Mononuclear cell (primary cell): Measurements from ENCODE around the gene PRR36. TPM values are rescaled to one million over a fixed set of nuclear protein-coding genes. Genes with fewer than 3 reads are reported as not detected.
"Not testable (repeated sequence)": the region's sequence is repeated elsewhere in the genome, so short reads cannot be mapped to it uniquely, and the experiment has no call there.

Source experiments
- H3K27me3 ChIP-seq: 2 replicates; pipeline ENCODE4 v1.6.0; 2011; ENCODE audit warnings: low read length, control low read depth; ENCODE audit not compliant: insufficient read depth
- H3K4me1 ChIP-seq: 2 replicates; pipeline ENCODE4 v1.5.1; 2011; ENCODE audit warnings: mild to moderate bottlenecking, low read length, control low read depth; ENCODE audit not compliant: insufficient read depth
- H3K4me3 ChIP-seq: 2 replicates; pipeline ENCODE4 v1.5.1; 2011; ENCODE audit warnings: mild to moderate bottlenecking, low read length, moderate library complexity
- H3K9me3 ChIP-seq: 2 replicates; pipeline ENCODE4 v1.5.1; 2011; ENCODE audit warnings: low read depth, mild to moderate bottlenecking, control low read depth, low read length
- total RNA-seq: library from RNA; depleted of rRNA; stranded (reverse); fragments of >200 nt; gene quantifications from one replicate; pipeline ENCODE4 v1.2.3, GENCODE V29; 2012

The PRR36 gene
- total RNA-seq, 1 donor, result 0.10 TPM

DNA sequence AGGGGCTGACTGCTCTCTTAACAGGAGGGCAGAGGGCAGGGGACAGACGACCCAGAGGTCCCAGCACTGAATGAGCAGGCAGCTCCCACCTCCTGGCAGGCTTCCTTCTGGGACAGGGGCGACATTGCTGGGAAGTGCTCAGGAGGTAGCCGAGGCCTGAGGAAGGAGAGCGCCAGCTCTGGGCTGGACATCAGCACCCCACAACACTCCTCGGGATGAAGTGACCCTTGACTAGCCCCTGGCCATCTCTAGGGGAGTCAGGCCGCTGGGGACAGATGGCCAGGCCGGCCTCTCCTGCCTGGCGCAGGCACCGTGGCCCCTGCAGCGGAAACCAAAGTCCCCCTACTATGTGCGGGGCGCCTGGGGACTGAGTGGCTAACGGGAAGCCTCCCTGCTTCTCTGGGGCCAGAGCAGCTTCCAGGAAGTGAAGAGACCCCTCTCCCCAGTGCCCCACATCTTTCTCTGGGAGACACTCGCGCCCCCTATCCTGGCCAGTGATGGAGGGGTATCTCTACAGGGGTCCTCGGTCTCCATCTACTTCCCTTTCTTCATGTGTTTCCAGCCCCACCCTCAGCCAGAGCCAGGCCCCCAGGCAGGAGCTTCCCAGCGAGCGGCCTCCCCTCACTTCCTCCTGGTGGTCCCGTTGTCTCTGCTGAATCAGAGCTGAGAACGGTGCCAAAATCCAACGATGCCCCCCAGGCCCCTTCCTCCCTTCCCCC lies 10.1 kb downstream of the PRR36 start:
- no peak overlapping the region for H3K4me3 ChIP-seq
- H3K9me3 ChIP-seq, result no peaks in the 10 kb centered on the region
- H3K27me3 ChIP-seq, result peaks cover 37% of the 10 kb centered on the region
- H3K4me1 ChIP-seq, result peaks cover 22% of the 10 kb centered on the region

DNA sequence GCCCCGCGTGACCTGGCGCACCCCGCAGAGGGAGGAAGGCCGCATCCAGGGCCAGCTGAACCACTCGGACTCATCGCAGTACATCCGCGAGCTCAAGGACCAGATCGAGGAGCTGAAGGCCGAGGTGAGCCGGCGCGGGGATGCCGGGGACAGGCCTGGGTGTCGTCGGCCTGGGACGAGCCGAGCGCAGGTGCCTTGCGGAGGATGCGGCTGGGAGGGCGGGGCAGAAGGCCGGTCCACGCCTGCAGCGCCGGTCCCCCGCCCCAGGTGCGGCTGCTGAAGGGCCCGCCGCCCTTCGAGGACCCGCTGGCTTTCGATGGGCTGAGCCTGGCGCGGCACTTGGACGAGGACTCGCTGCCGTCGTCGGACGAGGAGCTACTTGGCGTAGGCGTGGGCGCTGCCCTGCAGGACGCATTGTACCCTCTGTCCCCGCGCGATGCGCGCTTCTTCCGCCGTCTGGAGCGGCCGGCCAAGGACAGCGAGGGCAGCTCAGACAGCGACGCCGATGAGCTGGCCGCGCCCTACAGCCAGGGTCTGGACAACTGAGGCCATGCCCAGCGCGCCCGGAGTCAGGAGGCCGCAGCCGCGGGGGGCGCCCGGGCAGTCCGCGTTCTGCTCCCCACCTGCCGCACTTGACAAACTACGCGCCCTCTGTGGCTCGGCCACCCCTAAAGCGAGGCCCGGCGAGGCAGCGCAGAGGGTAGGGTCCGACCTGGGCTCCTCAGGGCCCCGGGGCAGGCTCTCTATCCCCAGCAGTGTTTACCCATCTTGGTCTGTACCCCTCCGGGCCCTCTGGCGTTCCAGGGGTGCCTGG lies 10.8 kb downstream of the PRR36 start:
- H3K27me3 ChIP-seq, result peaks cover 32% of the 10 kb centered on the region
- H3K4me3 ChIP-seq, result no peak overlapping the region
- peaks cover 15% of the 10 kb centered on the region for H3K4me1 ChIP-seq
- H3K9me3 ChIP-seq, result no peaks in the 10 kb centered on the region

DNA sequence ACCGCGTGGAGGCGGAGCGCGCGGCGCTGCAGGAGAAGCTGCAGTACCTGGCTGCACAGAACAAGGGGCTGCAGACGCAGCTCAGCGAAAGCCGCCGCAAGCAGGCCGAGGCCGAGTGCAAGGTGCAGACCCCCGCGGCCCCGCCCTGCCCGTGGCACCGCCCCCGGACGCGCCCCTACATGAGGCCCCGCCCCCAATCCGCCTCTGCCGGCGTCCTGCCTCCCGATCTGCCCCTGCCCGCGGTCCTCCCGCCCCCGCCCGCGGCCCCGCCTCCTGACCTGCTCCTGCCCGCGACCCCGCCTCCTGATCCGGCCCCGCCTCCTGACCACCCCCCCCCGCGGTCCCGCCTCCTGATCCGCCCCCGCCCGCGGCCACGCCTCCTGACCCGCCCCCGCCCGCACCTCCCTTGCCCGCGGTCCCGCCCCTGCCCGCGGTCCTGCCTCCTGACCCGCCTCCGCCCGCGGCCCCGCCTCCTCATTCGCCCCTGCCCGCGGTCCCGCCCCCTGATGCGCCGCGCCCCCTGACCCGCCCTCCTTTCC lies 11.7 kb downstream of the PRR36 start:
- Histone ChIP-seq H3K4me3 (no peak overlapping the region), H3K4me1 (peaks cover 12% of the 10 kb centered on the region), H3K9me3 (no peaks in the 10 kb centered on the region), H3K27me3 (peaks cover 29% of the 10 kb centered on the region)

DNA sequence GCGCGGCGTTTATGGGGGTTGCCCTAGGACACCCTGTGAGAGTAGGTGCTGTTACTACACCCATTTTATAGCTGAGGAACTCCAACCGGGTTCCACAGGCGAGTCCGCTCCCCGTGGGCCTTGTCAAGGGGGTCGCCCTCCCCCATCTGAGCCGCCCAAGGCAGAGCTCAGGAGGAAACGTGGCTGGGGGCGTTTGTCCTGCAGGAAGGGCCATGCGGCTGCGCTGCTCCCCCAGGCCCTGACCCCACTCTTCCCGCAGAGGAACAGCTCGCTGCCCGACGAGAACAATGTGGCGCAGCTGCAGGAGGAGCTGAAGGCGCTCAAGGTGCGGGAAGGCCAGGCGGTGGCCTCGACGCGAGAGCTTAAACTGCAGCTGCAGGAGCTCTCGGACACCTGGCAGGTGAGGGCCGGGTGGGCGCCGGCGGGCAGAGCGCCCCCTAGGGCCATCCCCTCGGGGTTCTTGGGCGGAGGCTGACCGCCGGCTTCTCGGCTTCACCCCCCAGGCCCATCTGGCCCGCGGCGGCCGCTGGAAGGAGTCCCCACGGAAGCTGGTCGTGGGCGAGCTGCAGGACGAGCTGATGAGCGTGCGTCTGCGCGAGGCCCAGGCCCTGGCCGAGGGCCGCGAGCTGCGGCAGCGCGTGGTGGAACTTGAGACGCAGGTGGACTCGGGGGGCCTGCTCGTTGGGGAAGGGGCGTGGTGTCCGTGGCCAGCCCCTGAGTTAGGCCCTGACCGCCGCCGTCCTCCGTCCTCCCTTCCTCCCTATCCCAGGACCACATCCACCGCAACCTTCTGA lies 12.4 kb downstream of the PRR36 start:
- Histone ChIP-seq H3K9me3 (no peaks in the 10 kb centered on the region), H3K4me3 (no peak overlapping the region), H3K27me3 (peaks cover 25% of the 10 kb centered on the region), H3K4me1 (peaks cover 12% of the 10 kb centered on the region)

DNA sequence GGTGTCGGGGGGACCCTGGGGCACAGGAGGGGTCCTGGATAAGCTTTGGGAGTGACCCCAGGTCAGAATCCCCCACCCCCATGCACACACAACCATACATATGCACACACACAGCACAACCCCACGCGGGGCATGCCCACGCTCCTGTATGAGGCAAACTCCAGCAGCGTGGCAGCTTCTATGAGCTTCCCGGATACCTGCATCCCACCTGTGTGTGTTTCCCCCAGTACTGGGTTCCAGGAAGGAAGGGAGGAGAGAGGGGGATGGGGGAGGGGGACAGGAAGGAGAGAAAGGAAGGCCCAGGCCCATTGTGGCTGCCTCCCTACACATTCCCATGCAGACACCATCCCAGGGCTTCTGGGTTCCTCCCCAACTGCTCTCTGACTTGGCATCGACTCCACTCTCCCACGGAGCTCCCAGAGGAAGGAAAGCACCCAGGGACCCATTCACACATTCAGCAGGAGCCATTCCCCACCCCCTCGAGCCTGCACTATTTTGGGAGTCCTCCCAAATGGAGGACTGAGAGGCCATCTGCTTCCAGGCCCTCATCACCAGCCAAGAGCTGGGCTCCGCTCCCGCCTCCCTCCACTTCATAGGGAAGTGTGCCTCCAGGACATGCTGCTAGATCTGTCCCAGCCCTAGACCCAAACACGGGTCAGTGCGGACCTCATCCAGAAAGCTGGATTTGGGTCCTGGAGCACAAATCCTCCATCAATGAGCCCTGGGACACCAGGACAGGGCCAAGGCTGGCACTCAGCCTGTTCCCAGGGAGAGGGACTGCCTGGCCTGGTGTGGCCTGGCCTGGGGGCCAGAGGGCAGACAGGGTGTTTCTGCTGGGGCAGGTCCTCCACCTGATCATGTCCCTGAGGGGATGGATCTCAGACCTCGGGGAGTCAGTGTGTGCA lies 13.2 kb downstream of the PRR36 start:
- H3K4me1 ChIP-seq, result peaks cover 12% of the 10 kb centered on the region
- H3K27me3 ChIP-seq, result peaks cover 25% of the 10 kb centered on the region
- H3K9me3 ChIP-seq, result no peaks in the 10 kb centered on the region
- H3K4me3 ChIP-seq, result no peak overlapping the region

DNA sequence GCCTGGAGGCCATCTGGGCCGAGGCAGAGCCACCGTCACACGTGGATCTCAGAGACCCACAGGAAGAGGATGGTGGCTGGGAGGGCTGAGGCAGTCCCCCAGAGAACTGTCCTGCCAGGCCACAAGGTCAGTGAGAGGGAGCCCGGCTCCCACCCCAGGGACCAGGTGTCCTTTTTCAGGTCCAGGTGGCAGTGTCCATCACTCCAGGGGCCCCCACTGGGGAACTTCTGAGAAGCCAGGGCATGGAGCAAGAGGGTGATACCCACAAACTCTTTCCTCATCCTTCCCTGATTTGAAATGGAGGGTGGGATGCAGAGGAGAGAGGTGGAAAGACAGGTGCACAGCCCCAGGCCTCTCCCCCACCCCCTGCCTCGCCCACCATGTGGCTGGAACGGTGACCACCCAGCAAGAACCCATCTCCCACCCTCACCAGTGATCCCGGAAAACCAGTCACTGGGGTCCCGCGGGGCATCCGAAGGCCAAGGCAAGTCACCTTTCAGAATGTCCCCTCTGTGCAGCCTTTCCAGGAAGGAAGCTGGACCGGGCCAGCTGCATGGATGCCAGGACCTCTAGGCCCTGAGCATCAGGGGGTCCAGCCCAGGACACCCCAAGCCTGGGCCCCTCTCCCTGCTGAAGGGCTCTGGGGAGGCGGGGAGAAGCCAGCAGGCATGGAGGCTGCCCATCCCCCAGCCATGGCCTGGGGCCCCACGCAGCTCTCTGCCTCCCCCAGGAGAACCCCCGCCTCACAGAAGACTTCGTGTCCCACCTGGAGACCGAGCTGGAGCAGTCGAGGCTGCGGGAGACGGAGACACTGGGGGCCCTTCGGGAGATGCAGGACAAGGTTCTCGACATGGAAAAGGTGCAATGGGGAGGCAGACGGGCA lies 14.1 kb downstream of the PRR36 start:
- Histone ChIP-seq H3K9me3 (no peaks in the 10 kb centered on the region), H3K4me1 (peaks cover 12% of the 10 kb centered on the region), H3K4me3 (no peak overlapping the region), H3K27me3 (peaks cover 20% of the 10 kb centered on the region)

DNA sequence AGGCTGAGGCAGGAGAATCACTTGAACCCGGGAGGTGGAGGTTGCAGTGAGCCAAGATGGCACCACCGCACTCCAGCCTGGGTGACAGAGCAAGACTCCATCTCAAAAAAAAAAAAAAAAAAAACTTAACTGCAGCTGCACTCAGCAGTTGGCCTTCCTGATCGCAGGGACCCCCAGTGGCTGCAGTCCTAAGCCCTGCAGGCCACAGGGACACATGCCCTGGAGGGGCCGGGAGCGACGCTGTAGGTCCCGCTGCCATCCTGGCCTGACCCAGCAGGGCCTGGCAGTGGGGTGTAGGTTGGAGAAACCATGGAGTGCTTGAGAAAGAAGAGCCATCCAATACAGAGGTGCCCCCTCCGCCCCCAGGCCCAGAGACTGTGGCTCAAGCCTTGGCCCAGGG lies 15.1 kb downstream of the PRR36 start:
- not testable (repeated sequence) for H3K9me3 ChIP-seq, H3K4me3 ChIP-seq
- H3K27me3 ChIP-seq, result peaks cover 20% of the 10 kb centered on the region
- peaks cover 12% of the 10 kb centered on the region for H3K4me1 ChIP-seq

DNA sequence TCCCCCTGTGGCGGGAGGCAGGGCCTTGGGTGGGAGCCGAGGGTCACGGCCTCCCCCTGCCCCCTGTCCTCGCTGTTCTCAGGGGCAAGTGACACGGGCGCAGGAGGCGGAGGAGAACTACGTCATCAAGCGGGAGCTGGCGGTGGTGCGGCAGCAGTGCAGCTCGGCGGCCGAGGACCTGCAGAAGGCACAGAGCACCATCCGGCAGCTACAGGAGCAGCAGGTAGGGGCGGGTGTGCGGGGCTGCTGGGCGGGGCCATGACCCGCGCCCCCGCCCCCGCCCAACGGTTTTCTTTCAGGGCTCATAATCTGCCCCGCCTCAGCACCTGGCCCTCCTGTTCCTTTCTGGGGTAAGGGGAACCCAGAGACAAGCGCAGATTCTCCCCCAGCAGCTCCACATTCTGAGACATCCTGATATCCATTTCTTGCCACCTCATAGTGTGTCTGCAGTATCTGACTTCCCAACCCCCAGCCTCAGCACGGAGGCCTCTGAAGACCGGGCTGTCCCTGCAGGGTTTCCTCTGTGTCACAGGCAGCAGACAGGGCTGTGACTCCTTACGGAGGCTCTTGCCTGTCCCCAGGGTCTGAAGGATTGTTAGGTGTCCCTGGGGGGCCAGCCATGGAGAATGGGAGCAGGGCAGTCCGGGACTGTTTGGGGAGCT lies 15.9 kb downstream of the PRR36 start:
- Histone ChIP-seq H3K4me1 (peaks cover 14% of the 10 kb centered on the region), H3K27me3 (peaks cover 13% of the 10 kb centered on the region), H3K4me3 (no peak overlapping the region), H3K9me3 (no peaks in the 10 kb centered on the region)

DNA sequence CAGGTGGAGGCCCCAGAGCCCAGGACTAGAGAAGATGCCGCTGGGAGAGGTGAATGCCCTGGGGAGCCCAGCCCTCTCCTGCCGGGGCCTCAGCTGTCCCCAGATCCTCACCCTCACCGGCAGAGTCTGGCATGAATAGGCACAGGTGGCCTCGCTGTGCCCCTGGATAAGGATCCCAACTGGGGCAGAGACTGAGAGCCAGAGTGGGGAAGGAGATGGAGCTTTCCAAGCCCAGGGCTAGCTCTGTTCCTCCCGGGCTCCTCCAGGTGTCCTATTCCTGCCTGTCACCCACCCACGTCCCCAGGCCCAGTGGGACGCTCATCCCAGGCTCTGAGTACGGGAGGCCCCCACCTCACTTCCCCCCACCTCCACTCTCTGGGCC lies 16.5 kb downstream of the PRR36 start:
- Histone ChIP-seq H3K4me3 (no peak overlapping the region), H3K4me1 (peaks cover 17% of the 10 kb centered on the region), H3K27me3 (peaks cover 11% of the 10 kb centered on the region), H3K9me3 (no peaks in the 10 kb centered on the region)

DNA sequence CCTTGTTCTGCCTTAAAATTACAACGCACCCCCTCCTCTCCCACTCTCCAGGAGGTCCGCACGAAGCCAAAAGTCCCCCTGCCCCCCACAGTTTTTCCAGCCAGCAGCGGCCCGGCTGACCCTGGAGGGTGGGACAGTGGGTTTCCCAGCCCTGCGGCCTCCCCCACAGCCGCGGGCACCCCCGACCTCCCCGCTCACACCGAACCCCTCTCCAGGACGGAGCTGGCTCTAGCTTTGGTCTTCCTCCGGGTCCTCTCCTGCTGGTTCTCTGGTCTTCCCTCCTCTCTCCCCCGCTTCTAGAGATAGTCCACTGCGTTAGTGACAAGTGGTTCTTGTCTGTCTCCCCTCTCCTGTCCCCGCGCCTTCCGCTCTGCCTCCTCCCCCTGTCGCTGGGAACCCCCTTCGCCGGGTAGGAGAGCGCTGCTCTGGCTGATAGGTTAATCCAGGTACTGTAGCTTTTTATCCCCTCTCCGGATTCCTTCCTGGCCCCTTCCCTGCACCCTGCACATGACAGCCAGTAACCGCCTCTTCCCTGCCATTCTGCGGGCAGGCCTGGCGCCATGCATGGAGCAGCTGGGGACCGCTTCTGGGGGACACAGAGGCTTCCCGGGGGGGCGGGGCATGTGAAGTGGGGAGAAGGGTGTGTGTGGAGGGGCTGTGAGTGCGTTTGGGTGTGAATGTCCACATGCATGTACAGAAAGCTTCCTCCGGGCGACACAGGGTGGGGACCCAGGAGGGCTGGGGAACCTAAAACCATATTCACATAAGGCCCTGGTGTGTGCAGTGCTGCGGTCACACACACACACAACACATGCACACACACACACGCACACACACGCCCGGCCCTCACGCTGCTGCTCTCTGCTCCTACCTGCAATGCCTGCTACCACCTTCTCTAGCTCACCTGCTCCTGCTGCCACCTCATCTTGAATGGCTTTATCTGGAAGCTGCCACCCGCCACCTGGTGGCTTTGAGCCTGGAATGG lies 17.2 kb downstream of the PRR36 start:
- Histone ChIP-seq H3K4me3 (no peak overlapping the region), H3K27me3 (peaks cover 11% of the 10 kb centered on the region), H3K4me1 (peaks cover 13% of the 10 kb centered on the region), H3K9me3 (no peaks in the 10 kb centered on the region)

DNA sequence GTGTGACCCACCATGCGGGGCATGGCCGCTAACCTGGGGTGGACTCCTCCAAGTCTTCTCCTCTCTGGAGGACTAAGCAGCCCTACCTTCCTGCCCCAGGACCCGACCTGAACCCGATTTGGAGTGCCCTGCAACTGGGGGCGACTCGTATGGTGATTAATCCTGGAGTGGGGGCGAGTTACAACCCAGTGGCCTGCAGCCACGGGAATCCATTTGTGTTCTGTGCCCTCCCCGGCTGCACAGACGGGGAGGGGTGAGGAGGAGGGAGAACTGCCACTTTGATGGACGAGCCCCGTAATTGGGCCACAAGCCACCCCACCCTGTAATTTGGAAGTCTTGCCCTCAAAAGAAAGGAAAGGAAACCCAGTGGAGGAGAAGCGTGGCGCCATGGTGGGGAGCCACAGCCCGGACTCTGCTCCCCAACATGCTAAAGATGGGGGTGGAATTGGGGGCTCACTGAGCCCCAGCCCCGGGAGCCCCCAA lies 18.0 kb downstream of the PRR36 start:
- peaks cover 5% of the 10 kb centered on the region for H3K4me1 ChIP-seq
- no peaks in the 10 kb centered on the region for H3K9me3 ChIP-seq
- H3K4me3 ChIP-seq, result no peak overlapping the region
- H3K27me3 ChIP-seq, result peaks cover 3% of the 10 kb centered on the region

DNA sequence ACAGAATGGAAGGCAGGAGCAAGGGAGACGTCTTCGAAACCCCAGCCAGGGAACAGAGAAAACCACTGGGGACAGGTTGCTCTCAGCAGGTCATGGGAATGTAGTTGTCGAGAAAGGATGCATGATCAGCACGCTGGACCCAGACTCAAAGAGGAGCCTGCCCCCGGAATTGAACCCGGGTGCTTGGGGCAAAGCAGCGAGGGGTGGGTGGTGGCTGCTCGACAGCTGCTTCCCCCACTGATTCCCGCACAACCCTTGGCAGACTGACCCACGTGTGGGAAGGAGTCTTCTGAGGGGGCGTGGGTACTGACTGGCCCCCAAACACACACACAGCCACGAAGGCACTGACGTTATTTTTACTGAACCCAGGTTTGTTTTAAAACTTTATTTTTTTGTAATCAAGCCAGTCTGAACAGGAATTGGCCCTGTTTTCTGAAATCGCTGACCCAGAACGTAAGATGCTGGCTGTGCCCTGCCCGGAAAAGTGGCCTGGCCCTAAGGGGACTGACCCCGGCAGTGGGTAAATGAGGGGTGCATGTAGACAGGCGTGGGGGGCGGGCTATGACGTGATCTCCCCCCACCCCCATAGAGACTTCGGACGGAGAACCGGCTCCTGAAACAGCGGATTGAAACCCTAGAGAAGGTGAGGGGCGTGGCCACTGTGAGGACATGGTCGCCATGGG lies 18.6 kb downstream of the PRR36 start:
- H3K4me1 ChIP-seq, result peaks cover 5% of the 10 kb centered on the region
- H3K27me3 ChIP-seq, result no peaks in the 10 kb centered on the region

More for the DNA sequence above, 18.6 kb downstream of the PRR36 start:
- H3K9me3 ChIP-seq, result no peaks in the 10 kb centered on the region
- no peak overlapping the region for H3K4me3 ChIP-seq
